SK-N-SH (cell line): Measurements from ENCODE around the gene RGS7. TPM values are rescaled to one million over a fixed set of nuclear protein-coding genes. Genes with fewer than 3 reads are reported as not detected.

Source experiments
- CTCF ChIA-PET: fragments of 300-600, 350-600 bp; formaldehyde crosslinking; extraction: SDS; loops from one replicate; lab custom pipeline; 2021; lab: Yijun Ruan, JAX
- POLR2A ChIA-PET: fragments of 350-600 bp; sonication (Branson Sonifier 250); formaldehyde crosslinking; extraction: SDS; loops from one replicate; lab custom pipeline; 2020; ENCODE audit warnings: antibody characterized with exemption, inconsistent platforms; lab: Yijun Ruan, JAX
- DNase-seq: peaks from one replicate; pipeline ENCODE4 v3.0.0; 2012
- H2AFZ ChIP-seq: fragments of 200-600 bp; sonication (generic); 2 replicates; pipeline ENCODE4 v1.8.1; 2016; ENCODE audit warnings: antibody characterized with exemption, mild to moderate bottlenecking, low read depth
- H3F3A ChIP-seq: fragments of 200-600 bp; sonication (generic); replicated peaks from 2 replicates; pipeline ENCODE3; 2016; ENCODE audit warnings: antibody characterized with exemption, mild to moderate bottlenecking; ENCODE audit not compliant: insufficient read depth
- H3K27ac ChIP-seq, 2 experiments: fragments of 200-500 bp in 1 of 2; fragments of 200-600 bp in 1 of 2; sonication (Bioruptor generic) in 1 of 2; sonication (generic), shearing (Covaris generic) in 1 of 2; 2 replicates each; pipeline versions ENCODE4 v1.5.1 to v1.6.1; 2014 to 2016; ENCODE audit warnings: low read depth in 2 of 2, inconsistent platforms in 1 of 2, low read length in 1 of 2, mild to moderate bottlenecking in 1 of 2, mixed read lengths in 1 of 2
- H3K27me3 ChIP-seq: fragments of 200-600 bp; sonication (generic), shearing (Covaris generic); 2 replicates; pipeline ENCODE4 v1.6.1; 2016; ENCODE audit warnings: mixed run types; ENCODE audit not compliant: insufficient read depth
- H3K36me3 ChIP-seq, 2 experiments: fragments of 200-500 bp in 1 of 2; fragments of 200-600 bp in 1 of 2; sonication (Bioruptor generic) in 1 of 2; sonication (generic) in 1 of 2; replicated peaks in 1 of 2; 2 replicates each; pipeline versions ENCODE3 to v1.5.1; 2014 to 2016; ENCODE audit warnings: low read length in 1 of 2, mild to moderate bottlenecking in 1 of 2; ENCODE audit not compliant: insufficient read depth in 2 of 2, control insufficient read depth in 1 of 2
- H3K4me1 ChIP-seq, 2 experiments: fragments of 200-500 bp in 1 of 2; fragments of 200-600 bp in 1 of 2; sonication (Bioruptor generic) in 1 of 2; sonication (generic), shearing (Covaris generic) in 1 of 2; 2 replicates each; pipeline versions ENCODE4 v1.5.1 to v1.6.1; 2014 to 2016; ENCODE audit warnings: low read depth in 1 of 2, low read length in 1 of 2, mixed run types in 1 of 2; ENCODE audit not compliant: insufficient read depth in 2 of 2, control insufficient read depth in 1 of 2
- H3K4me2 ChIP-seq: fragments of 200-600 bp; sonication (generic), shearing (Covaris generic); 2 replicates; pipeline ENCODE4 v1.6.1; 2017; ENCODE audit warnings: mixed run types
- H3K4me3 ChIP-seq, 2 experiments: fragments of 200-500 bp in 1 of 2; fragments of 200-600 bp in 1 of 2; sonication (Bioruptor generic) in 1 of 2; sonication (generic), shearing (Covaris generic) in 1 of 2; 2 replicates each; pipeline versions ENCODE4 v1.5.1 to v1.8.1; 2014 to 2016; ENCODE audit warnings: low read depth in 2 of 2, inconsistent platforms in 1 of 2, low read length in 1 of 2, mild to moderate bottlenecking in 1 of 2, mixed read lengths in 1 of 2, moderate library complexity in 1 of 2
- H3K79me2 ChIP-seq: fragments of 200-600 bp; sonication (generic); 2 replicates; pipeline ENCODE4 v1.8.1; 2017; ENCODE audit warnings: mild to moderate bottlenecking; ENCODE audit not compliant: insufficient read depth
- H3K9ac ChIP-seq: fragments of 200-600 bp; sonication (generic); 2 replicates; pipeline ENCODE4 v1.6.1; 2017; ENCODE audit warnings: mixed run types
- H3K9me2 ChIP-seq: fragments of 200-600 bp; sonication (generic); 2 replicates; pipeline ENCODE4 v1.6.1; 2017; ENCODE audit warnings: mixed run types
- H3K9me3 ChIP-seq: fragments of 200-600 bp; sonication (generic); 2 replicates; pipeline ENCODE4 v1.6.1; 2017; ENCODE audit warnings: mixed run types, mild to moderate bottlenecking, moderate library complexity
- H4K20me1 ChIP-seq: fragments of 200-600 bp; sonication (generic); 2 replicates; pipeline ENCODE4 v1.6.1; 2017; ENCODE audit warnings: mild to moderate bottlenecking, mixed run types; ENCODE audit not compliant: insufficient read depth
- EZH2phosphoT487 ChIP-seq: fragments of 200-600 bp; sonication (generic); IDR thresholded peaks from 2 replicates; pipeline ENCODE4 v1.6.1; 2017; ENCODE audit warnings: low read depth, mixed run types, mild to moderate bottlenecking, antibody characterized with exemption, moderate library complexity, borderline replicate concordance
- MXI1 ChIP-seq: IDR thresholded peaks from 2 replicates; pipeline ENCODE4 v1.6.1; 2012; ENCODE audit warnings: mild to moderate bottlenecking, low read depth, low read length, improper control_type of control experiment
- NRF1 ChIP-seq: IDR thresholded peaks from 2 replicates; pipeline ENCODE4 v1.6.1; 2012; ENCODE audit warnings: low read depth, mild to moderate bottlenecking, low read length
- RFX5 ChIP-seq: IDR thresholded peaks from 2 replicates; pipeline ENCODE4 v1.6.1; 2012; ENCODE audit warnings: mild to moderate bottlenecking, improper control_type of control experiment, low read length
- SIN3A ChIP-seq: IDR thresholded peaks from 2 replicates; pipeline ENCODE4 v1.6.1; 2012; ENCODE audit warnings: low read depth, mild to moderate bottlenecking, low read length, moderate library complexity, borderline replicate concordance
- WGBS: methylation state at CpG from one replicate; pipeline ENCODE4 v1.1.6; 2017; ENCODE audit warnings: low lambda C conversion rate; 5-methylcytosine and 5-hydroxymethylcytosine counted together
- polyA plus RNA-seq, 3 experiments: library from polyadenylated mRNA; depleted of rRNA; stranded (reverse); fragments of >200 nt; gene quantifications; 2 replicates each; pipeline ENCODE4 v1.2.3, GENCODE V29; 2012
- TF ChIP-seq, protein P1 (sequence below): fragments of 150-350 bp; IDR thresholded peaks from 2 replicates; pipeline ENCODE4 v1.6.1; 2017; ENCODE audit warnings: antibody characterized with exemption, low read length, low read depth, borderline replicate concordance
- TF ChIP-seq, protein P2 (sequence below): IDR thresholded peaks from 2 replicates; pipeline ENCODE4 v1.6.1; 2012; ENCODE audit warnings: mild to moderate bottlenecking, low read depth, low read length, moderate library complexity
- TF ChIP-seq, protein P3 (sequence below): IDR thresholded peaks from 2 replicates; pipeline ENCODE4 v1.4.0; 2012; ENCODE audit warnings: low read depth, borderline replicate concordance

Gene RGS7
- 0.36 and 0.60 TPM in 2 replicates for polyA plus RNA-seq (2012; rRNA removed)
- 0.69 and 0.95 TPM in 2 replicates for polyA plus RNA-seq (2012; cell fraction: cytosol; rRNA removed)
- 0.16 and 0.21 TPM in 2 replicates for polyA plus RNA-seq (2012; cell fraction: nucleus; rRNA removed)

DNA sequence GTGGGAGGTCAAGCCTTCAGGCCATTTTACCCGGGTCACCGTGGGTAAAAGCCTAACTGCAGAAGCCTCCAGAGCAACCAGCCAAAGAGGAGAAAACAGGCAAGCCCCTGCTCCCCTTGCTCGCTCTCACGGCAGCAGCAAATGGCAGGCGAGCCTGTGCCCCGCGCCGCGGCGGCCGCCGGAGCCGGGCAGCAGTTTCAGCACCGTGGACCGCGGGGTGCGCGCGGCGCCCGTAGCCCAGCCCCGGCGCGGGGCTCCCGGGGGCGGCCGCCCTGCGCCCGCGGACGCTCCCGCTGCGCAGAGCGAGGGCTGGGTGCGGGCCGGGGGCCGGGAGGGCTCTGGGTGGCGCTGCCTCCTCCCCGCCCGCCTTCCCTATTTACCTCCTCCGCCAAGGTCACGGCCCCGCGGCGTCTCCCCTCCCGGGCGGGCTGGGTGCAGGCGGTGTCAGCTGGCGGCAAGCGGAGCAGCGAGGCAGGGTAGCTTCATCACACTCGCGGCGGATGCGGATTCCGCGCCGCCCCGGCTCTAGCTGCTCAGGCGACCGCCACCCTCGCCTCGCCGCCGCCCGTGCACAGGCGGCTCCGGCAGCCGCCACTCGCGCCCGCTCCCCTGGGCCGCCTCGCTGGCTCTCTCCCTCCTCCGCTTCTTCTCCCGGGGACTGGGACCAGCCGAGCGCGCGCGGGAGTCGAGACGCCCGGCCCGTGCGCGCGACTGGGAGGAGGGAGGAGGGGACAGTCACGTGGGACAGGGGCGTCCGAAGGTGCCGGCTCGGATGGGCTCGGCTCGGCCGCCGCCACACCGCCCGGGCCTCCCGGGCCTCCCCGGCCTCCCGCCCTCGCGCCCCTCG, at the start of gene RGS7:
Gene RGS7 (minus strand): TSS at position 687 of the 847 bp plus-strand sequence.
- Histone ChIP-seq H3K27ac (peak within 1 kb of the TSS in 1 of 2 experiments; percentile 78; a peak in 2 of 4 replicates), H3K9me3 (no peaks in the 10 kb centered on the region), H4K20me1 (no peaks in the 10 kb centered on the region), H3F3A (peaks cover 6% of the 10 kb centered on the region), H3K9ac (no peak within 1 kb of the TSS), H3K4me2 (peak within 1 kb of the TSS; percentile 85), H3K27me3 (peaks cover 17% of the 10 kb centered on the region; the same call in 1 of the 2 replicates), H3K4me1 (peaks cover 0 to 13% of the 10 kb centered on the region in 2 experiments; a peak in 2 of 4 replicates), H3K4me3 (peak within 1 kb of the TSS; percentile 66 to 69), H3K79me2 (no peaks in the 10 kb centered on the region), H2AFZ (peak within 1 kb of the TSS; percentile 68; the same call in 1 of the 2 replicates), H3K36me3 (no peaks in the 10 kb centered on the region), H3K9me2 (no peaks in the 10 kb centered on the region)
- POLR2A ChIA-PET: no interaction called here
- CTCF ChIA-PET: no interaction called here
- DNase-seq: peak; percentile 97
- 0% methylated on average over 2 of the region's 105 CpGs for WGBS
- TF ChIP-seq SIN3A: no peak
- 0 out of 2 replicates have a peak, but pooled peaks have one; percentile 19 for TF ChIP-seq RFX5
- TF ChIP-seq, protein P1, sequence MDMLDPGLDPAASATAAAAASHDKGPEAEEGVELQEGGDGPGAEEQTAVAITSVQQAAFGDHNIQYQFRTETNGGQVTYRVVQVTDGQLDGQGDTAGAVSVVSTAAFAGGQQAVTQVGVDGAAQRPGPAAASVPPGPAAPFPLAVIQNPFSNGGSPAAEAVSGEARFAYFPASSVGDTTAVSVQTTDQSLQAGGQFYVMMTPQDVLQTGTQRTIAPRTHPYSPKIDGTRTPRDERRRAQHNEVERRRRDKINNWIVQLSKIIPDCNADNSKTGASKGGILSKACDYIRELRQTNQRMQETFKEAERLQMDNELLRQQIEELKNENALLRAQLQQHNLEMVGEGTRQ: peak; percentile 35; the same call in 1 of the 2 replicates
- TF ChIP-seq EZH2phosphoT487: no peak
- TF ChIP-seq, protein P2, sequence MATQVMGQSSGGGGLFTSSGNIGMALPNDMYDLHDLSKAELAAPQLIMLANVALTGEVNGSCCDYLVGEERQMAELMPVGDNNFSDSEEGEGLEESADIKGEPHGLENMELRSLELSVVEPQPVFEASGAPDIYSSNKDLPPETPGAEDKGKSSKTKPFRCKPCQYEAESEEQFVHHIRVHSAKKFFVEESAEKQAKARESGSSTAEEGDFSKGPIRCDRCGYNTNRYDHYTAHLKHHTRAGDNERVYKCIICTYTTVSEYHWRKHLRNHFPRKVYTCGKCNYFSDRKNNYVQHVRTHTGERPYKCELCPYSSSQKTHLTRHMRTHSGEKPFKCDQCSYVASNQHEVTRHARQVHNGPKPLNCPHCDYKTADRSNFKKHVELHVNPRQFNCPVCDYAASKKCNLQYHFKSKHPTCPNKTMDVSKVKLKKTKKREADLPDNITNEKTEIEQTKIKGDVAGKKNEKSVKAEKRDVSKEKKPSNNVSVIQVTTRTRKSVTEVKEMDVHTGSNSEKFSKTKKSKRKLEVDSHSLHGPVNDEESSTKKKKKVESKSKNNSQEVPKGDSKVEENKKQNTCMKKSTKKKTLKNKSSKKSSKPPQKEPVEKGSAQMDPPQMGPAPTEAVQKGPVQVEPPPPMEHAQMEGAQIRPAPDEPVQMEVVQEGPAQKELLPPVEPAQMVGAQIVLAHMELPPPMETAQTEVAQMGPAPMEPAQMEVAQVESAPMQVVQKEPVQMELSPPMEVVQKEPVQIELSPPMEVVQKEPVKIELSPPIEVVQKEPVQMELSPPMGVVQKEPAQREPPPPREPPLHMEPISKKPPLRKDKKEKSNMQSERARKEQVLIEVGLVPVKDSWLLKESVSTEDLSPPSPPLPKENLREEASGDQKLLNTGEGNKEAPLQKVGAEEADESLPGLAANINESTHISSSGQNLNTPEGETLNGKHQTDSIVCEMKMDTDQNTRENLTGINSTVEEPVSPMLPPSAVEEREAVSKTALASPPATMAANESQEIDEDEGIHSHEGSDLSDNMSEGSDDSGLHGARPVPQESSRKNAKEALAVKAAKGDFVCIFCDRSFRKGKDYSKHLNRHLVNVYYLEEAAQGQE: peak; percentile 92
- peak; percentile 13; the same call in 1 of the 2 replicates for TF ChIP-seq NRF1
- TF ChIP-seq MXI1: peak; percentile 41; the same call in 1 of the 2 replicates
- TF ChIP-seq, protein P3, sequence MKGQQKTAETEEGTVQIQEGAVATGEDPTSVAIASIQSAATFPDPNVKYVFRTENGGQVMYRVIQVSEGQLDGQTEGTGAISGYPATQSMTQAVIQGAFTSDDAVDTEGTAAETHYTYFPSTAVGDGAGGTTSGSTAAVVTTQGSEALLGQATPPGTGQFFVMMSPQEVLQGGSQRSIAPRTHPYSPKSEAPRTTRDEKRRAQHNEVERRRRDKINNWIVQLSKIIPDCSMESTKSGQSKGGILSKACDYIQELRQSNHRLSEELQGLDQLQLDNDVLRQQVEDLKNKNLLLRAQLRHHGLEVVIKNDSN: peak; percentile 84
